Kidney epithelial cell (primary cell): ENCODE results near the gene SH3RF3. TPM values are rescaled to one million over a fixed set of nuclear protein-coding genes. Genes with fewer than 3 reads are reported as not detected.
A peak's percentile ranks its signal among the peaks of the same experiment; 100 is the strongest.

ENCODE experiments used
- DNase-seq: peaks from one replicate; pipeline ENCODE4 v3.0.0-alpha.2; 2010; ENCODE audit warnings: low read depth
- H3K27me3 ChIP-seq: 2 replicates; pipeline ENCODE4 v1.6.0; 2011; ENCODE audit warnings: low read length; ENCODE audit not compliant: control insufficient read depth, insufficient read depth
- H3K36me3 ChIP-seq: 2 replicates; pipeline ENCODE4 v1.5.1; 2011; ENCODE audit warnings: low read length; ENCODE audit not compliant: control insufficient read depth, insufficient read depth
- H3K4me3 ChIP-seq: 2 replicates; pipeline ENCODE4 v1.5.1; 2011; ENCODE audit warnings: low read depth, mild to moderate bottlenecking, control low read depth, low read length
- total RNA-seq: library from RNA; depleted of rRNA; stranded (reverse); fragments of >200 nt; gene quantifications from 2 replicates; pipeline ENCODE4 v1.2.3, GENCODE V29; 2015
- TF ChIP-seq, protein P1 (sequence below): IDR thresholded peaks from 2 replicates; pipeline ENCODE4 v1.5.1; 2011; ENCODE audit warnings: mild to moderate bottlenecking, moderate library complexity, low read length, control low read depth, inconsistent platforms; ENCODE audit not compliant: insufficient read depth, poor library complexity, severe bottlenecking

Gene SH3RF3
- total RNA-seq, 1 donor from 2014 or later, result 9.6 TPM

DNA sequence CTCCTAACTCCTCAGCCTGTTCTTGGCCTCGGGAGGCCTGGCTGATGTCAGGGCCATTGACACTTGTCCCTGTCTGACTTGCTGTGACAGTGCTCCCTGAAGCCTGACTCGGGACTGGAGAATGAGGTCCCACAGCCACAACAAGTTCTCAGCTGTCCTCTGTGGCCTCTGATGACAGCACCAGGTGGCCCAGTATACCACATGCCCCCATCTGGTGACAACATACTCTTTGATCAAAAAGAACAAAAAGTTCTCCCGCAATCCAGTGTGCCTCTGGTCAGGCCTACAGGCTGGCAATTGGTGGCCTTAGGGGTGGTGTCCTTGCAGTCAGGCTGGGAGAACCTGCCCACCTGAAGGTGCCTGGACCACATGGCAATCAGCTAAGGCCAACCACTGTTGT, 382.2 kb downstream of the SH3RF3 start:
- TF ChIP-seq, protein P1, sequence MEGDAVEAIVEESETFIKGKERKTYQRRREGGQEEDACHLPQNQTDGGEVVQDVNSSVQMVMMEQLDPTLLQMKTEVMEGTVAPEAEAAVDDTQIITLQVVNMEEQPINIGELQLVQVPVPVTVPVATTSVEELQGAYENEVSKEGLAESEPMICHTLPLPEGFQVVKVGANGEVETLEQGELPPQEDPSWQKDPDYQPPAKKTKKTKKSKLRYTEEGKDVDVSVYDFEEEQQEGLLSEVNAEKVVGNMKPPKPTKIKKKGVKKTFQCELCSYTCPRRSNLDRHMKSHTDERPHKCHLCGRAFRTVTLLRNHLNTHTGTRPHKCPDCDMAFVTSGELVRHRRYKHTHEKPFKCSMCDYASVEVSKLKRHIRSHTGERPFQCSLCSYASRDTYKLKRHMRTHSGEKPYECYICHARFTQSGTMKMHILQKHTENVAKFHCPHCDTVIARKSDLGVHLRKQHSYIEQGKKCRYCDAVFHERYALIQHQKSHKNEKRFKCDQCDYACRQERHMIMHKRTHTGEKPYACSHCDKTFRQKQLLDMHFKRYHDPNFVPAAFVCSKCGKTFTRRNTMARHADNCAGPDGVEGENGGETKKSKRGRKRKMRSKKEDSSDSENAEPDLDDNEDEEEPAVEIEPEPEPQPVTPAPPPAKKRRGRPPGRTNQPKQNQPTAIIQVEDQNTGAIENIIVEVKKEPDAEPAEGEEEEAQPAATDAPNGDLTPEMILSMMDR, result no peak

DNA sequence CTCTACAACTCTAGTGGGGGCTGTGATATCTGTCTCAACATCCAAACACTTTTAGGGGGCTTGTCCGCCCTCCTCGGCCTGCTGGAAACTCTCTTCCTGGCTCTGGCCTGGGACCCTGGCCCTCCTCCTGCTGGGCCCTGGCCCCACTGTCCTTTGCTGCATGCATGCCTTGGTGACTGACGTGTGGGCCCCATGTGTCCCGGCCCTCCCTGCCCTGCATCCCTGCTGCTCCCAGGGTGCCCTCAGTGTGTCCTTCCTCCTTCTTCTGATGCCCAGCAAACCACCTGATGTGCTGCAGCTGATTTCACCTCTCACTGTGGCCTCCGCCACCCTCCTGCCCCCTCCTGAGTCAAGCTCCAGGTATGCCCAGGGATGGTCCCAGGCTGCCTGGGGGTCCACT, 383.1 kb downstream of the SH3RF3 start:
- TF ChIP-seq, protein P1, result no peak
- no peaks in the 10 kb centered on the region for H3K36me3 ChIP-seq
- no peak for DNase-seq
- H3K27me3 ChIP-seq, result no peaks in the 10 kb centered on the region
- H3K4me3 ChIP-seq, result no peak overlapping the region

More for the DNA sequence above, 382.2 kb downstream of the SH3RF3 start:
- DNase-seq, result no peak
- H3K4me3 ChIP-seq, result no peak overlapping the region
- no peaks in the 10 kb centered on the region for H3K27me3 ChIP-seq
- H3K36me3 ChIP-seq, result no peaks in the 10 kb centered on the region

DNA sequence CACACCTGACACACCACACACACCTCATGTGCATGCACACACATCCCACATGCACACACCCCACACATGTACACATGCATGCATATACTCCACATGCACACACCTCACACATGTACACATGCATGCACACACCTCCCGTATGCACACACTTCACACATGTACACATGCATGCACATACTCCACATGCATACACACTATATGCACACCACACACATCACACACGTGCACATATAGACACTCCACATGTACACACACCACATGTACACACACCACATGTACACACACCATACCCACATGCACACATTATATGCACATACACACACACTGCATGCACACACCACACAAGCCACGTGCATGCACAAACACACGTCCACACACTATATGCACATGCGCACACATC, 384.2 kb downstream of the SH3RF3 start:
- peaks cover 2% of the 10 kb centered on the region for H3K27me3 ChIP-seq
- no peaks in the 10 kb centered on the region for H3K36me3 ChIP-seq
- no peak overlapping the region for H3K4me3 ChIP-seq
- no peak for DNase-seq
- TF ChIP-seq, protein P1, result no peak

DNA sequence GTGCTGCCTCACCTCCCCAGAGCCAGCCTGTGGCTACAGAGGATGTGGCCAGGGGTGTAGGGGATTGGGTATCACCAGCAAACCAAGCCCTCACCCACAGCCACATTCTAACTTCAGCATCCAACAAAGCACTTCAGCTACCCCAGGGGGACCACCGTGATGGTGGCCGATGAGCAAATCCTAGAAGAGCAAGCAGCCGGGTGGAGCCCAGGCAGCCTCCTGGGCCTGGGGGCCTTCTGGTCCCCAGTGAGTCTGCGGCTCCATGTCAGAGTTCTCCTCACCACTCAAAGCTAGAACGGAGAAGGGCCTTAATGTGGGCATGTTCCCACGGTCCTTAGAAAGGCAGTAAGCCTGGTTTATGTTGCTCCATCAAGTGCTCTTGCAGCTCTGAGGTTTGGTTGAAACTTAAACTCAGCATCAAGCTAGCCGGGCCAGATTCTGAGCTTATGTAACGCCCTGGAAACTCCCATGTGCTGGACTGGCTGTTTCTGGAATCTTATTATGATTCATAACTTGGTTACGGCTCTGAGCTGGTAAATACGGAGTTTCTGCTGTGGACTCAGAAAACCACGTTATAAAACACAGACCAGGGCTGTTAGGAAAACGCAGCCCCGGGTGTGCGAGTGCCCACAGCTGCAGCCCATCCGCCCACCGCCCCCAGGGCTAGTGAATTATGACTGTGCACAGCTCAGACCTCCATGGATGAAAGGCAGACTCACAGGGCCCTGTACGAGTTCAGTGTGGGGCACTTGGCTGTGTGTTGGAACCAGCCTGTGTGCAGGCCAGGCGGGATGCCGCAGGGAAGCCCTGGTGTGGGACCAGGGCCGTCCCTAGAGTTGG, 385.0 kb downstream of the SH3RF3 start:
- Histone ChIP-seq H3K36me3 (no peaks in the 10 kb centered on the region), H3K27me3 (peaks cover 2% of the 10 kb centered on the region), H3K4me3 (no peak overlapping the region)
- TF ChIP-seq, protein P1, result no peak
- DNase-seq, result peak; percentile 25

DNA sequence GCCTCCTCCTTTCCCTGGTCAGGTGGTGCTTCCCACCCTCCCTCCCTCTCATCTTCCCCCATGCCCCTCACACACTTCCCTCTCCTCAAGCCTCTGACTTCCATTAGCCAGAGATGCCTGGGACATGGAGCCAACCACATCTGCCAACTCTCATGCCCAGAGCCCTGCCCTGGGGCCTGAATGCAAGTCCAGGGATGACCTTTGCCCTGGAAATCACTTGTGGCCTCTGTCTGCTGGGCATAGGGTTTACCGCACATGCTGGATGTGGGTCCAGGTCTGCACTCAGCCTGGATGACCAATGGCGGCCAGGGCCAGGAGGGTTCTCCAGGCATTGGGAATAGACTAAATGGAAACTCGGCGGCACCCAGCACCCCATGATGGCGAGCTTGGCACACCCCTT, 385.9 kb downstream of the SH3RF3 start:
- Histone ChIP-seq H3K27me3 (peaks cover 2% of the 10 kb centered on the region), H3K4me3 (no peak overlapping the region), H3K36me3 (no peaks in the 10 kb centered on the region)
- no peak for DNase-seq
- TF ChIP-seq, protein P1, result no peak
